H9 (cell line): ENCODE data around the gene SOD3. TPM values are rescaled to one million over a fixed set of nuclear protein-coding genes. Genes with fewer than 3 reads are reported as not detected.

ENCODE experiments used
- DNase-seq: peaks from one replicate; pipeline ENCODE4 v3.0.0-alpha.2; 2017
- H2AFZ ChIP-seq: one replicate; pipeline ENCODE4 v1.6.1; 2013; ENCODE audit warnings: mild to moderate bottlenecking, low read length, control low read depth, moderate library complexity
- H2AK5ac ChIP-seq: 2 replicates; pipeline ENCODE4 v1.6.1; 2013; ENCODE audit warnings: low read length, control low read depth, mixed read lengths; ENCODE audit not compliant: insufficient read length
- H2BK120ac ChIP-seq: one replicate; pipeline ENCODE4 v1.6.1; 2013; ENCODE audit warnings: low read depth, mild to moderate bottlenecking, low read length, control low read depth, inconsistent platforms; ENCODE audit not compliant: poor library complexity, severe bottlenecking
- H2BK12ac ChIP-seq: 2 replicates; pipeline ENCODE4 v1.6.1; 2013; ENCODE audit warnings: low read length, control low read depth, mixed read lengths, low read depth; ENCODE audit not compliant: insufficient read length
- H2BK15ac ChIP-seq: 2 replicates; pipeline ENCODE4 v1.6.1; 2013; ENCODE audit warnings: low read depth, low read length, control low read depth
- H2BK20ac ChIP-seq: one replicate; pipeline ENCODE4 v1.6.1; 2013; ENCODE audit warnings: low read depth, mild to moderate bottlenecking, low read length, control low read depth, inconsistent platforms; ENCODE audit not compliant: poor library complexity, severe bottlenecking
- H2BK5ac ChIP-seq: 2 replicates; pipeline ENCODE4 v1.6.1; 2013; ENCODE audit warnings: low read length, control low read depth, mixed read lengths; ENCODE audit not compliant: insufficient read length
- H3K14ac ChIP-seq: 2 replicates; pipeline ENCODE4 v1.6.1; 2013; ENCODE audit warnings: low read length, control low read depth; ENCODE audit not compliant: insufficient read depth
- H3K18ac ChIP-seq: 2 replicates; pipeline ENCODE4 v1.6.1; 2013; ENCODE audit warnings: low read depth, mild to moderate bottlenecking, mixed read lengths, low read length, control low read depth; ENCODE audit not compliant: insufficient read length
- H3K23ac ChIP-seq: 2 replicates; pipeline ENCODE4 v1.6.1; 2013; ENCODE audit warnings: low read length, control low read depth, mixed read lengths, low read depth; ENCODE audit not compliant: insufficient read length
- H3K23me2 ChIP-seq: 2 replicates; pipeline ENCODE4 v1.6.1; 2013; ENCODE audit warnings: low read depth, mild to moderate bottlenecking, mixed read lengths, low read length, control low read depth; ENCODE audit not compliant: insufficient read length, poor library complexity, severe bottlenecking
- H3K27ac ChIP-seq: 2 replicates; pipeline ENCODE4 v1.5.1; 2013; ENCODE audit warnings: low read length, control low read depth, mixed read lengths, low read depth; ENCODE audit not compliant: insufficient read length
- H3K27me3 ChIP-seq: 2 replicates; pipeline ENCODE4 v1.6.1; 2013; ENCODE audit warnings: low read length, control low read depth, inconsistent platforms; ENCODE audit not compliant: insufficient read depth
- H3K4ac ChIP-seq: 2 replicates; pipeline ENCODE4 v1.6.1; 2013; ENCODE audit warnings: low read depth, mild to moderate bottlenecking, control low read depth, inconsistent platforms, low read length, moderate library complexity
- H3K4me1 ChIP-seq: 2 replicates; pipeline ENCODE4 v1.6.1; 2013; ENCODE audit warnings: low read length, control low read depth, inconsistent platforms; ENCODE audit not compliant: insufficient read depth
- H3K4me2 ChIP-seq: 2 replicates; pipeline ENCODE4 v1.6.1; 2013; ENCODE audit warnings: low read length, control low read depth, mixed read lengths; ENCODE audit not compliant: insufficient read length, insufficient read depth
- H3K56ac ChIP-seq: 2 replicates; pipeline ENCODE4 v1.6.1; 2013; ENCODE audit warnings: low read depth, mild to moderate bottlenecking, mixed read lengths, low read length, control low read depth; ENCODE audit not compliant: insufficient read length
- H3K79me1 ChIP-seq: 2 replicates; pipeline ENCODE4 v1.6.1; 2013; ENCODE audit warnings: low read depth, mild to moderate bottlenecking, moderate library complexity, low read length, control low read depth, inconsistent platforms; ENCODE audit not compliant: insufficient read depth, poor library complexity, severe bottlenecking
- H3K79me2 ChIP-seq: 2 replicates; pipeline ENCODE4 v1.6.1; 2013; ENCODE audit warnings: low read length, control low read depth, inconsistent platforms; ENCODE audit not compliant: insufficient read depth
- H3K9ac ChIP-seq: 2 replicates; pipeline ENCODE4 v1.6.1; 2013; ENCODE audit warnings: low read length, control low read depth, mixed read lengths; ENCODE audit not compliant: insufficient read length; ENCODE audit errors: extremely low read depth
- H3K9me3 ChIP-seq: one replicate; pipeline ENCODE4 v1.6.1; 2013; ENCODE audit warnings: low read depth, low read length, inconsistent platforms; ENCODE audit not compliant: control insufficient read depth
- H3T11ph ChIP-seq: one replicate; pipeline ENCODE4 v1.6.1; 2013; ENCODE audit warnings: mild to moderate bottlenecking, low read length, control low read depth, inconsistent platforms
- H4K20me1 ChIP-seq: one replicate; pipeline ENCODE4 v1.6.1; 2013; ENCODE audit not compliant: control insufficient read depth, insufficient read length, insufficient read depth
- H4K5ac ChIP-seq: 2 replicates; pipeline ENCODE4 v1.6.1; 2013; ENCODE audit warnings: low read depth, mild to moderate bottlenecking, mixed read lengths, low read length, control low read depth; ENCODE audit not compliant: insufficient read length
- H4K8ac ChIP-seq: replicated peaks from 2 replicates; pipeline ENCODE4 v1.6.1; 2013; ENCODE audit warnings: low read length, control low read depth, mixed read lengths, low read depth; ENCODE audit not compliant: insufficient read length
- H4K91ac ChIP-seq: 2 replicates; pipeline ENCODE4 v1.6.1; 2013; ENCODE audit warnings: low read depth, mild to moderate bottlenecking, moderate library complexity, mixed read lengths, low read length, control low read depth; ENCODE audit not compliant: insufficient read length
- H3K27ac Mint-ChIP-seq, 3 experiments: 2 replicates in 2 of 3; 3 replicates in 1 of 3; pipeline ENCODE4 v1.8.0; 2020 to 2021; ENCODE audit warnings: mixed read lengths in 3 of 3, mild to moderate bottlenecking in 1 of 3, moderate library complexity in 1 of 3
- H3K27me3 Mint-ChIP-seq: 2 replicates; pipeline ENCODE4 v1.8.0; 2021; ENCODE audit warnings: low read depth, mild to moderate bottlenecking, moderate library complexity, mixed read lengths
- H3K36me3 Mint-ChIP-seq, 3 experiments: 2 replicates in 2 of 3; 3 replicates in 1 of 3; pipeline ENCODE4 v1.8.0; 2020 to 2021; ENCODE audit warnings: low read depth in 3 of 3, mixed read lengths in 3 of 3; ENCODE audit not compliant: insufficient read depth in 1 of 3
- H3K4me1 Mint-ChIP-seq, 2 experiments: 2 replicates each; pipeline ENCODE4 v1.8.0; 2020; ENCODE audit warnings: mixed read lengths in 2 of 2
- H3K4me3 Mint-ChIP-seq, 2 experiments: 2 replicates in 1 of 2; 3 replicates in 1 of 2; pipeline ENCODE4 v1.8.0; 2020 to 2021; ENCODE audit warnings: mild to moderate bottlenecking in 2 of 2, mixed read lengths in 2 of 2, moderate library complexity in 1 of 2
- H3K9me3 Mint-ChIP-seq, 2 experiments: 2 replicates in 1 of 2; 3 replicates in 1 of 2; pipeline ENCODE4 v1.8.0; 2020; ENCODE audit warnings: mild to moderate bottlenecking in 2 of 2, mixed read lengths in 2 of 2, moderate library complexity in 1 of 2
- CTCF ChIP-seq: fragments of 200-600 bp; sonication (generic); conservative IDR thresholded peaks from 3 replicates; pipeline ENCODE4 v1.8.0; 2021; ENCODE audit warnings: antibody characterized with exemption, mild to moderate bottlenecking
- WGBS: extraction: QIAGEN DNeasy Blood & Tissue Kit; methylation state at CpG from one replicate; pipeline ENCODE4 v1.1.7; 2013; ENCODE audit warnings: missing lambda C conversion rate, low lambda C conversion rate, mixed read lengths; ENCODE audit not compliant: insufficient read length; ENCODE audit errors: extremely low coverage; 5-methylcytosine and 5-hydroxymethylcytosine counted together
- total RNA-seq: library from RNA; stranded (reverse); gene quantifications from 2 replicates; pipeline ENCODE4 v1.2.1, GENCODE V29; 2021

The SOD3 gene
- total RNA-seq, 1 experiment from 2014 or later: 3.3 TPM

GRCh38 chr4:24835696-24836095 lies 40.3 kb downstream of the SOD3 start:
- Mint-ChIP-seq H3K36me3 (no peaks in the 10 kb centered on the region), H3K4me1 (no peaks in the 10 kb centered on the region), H3K4me3 (no peak overlapping the region), H3K27me3 (no peaks in the 10 kb centered on the region), H3K27ac (no peak overlapping the region), H3K9me3 (no peaks in the 10 kb centered on the region)
- no peaks in the 10 kb centered on the region for H3K23me2 ChIP-seq
- H4K8ac ChIP-seq: no peak overlapping the region
- H3K56ac ChIP-seq: no peak overlapping the region
- H2BK120ac ChIP-seq: no peak overlapping the region
- H3K18ac ChIP-seq: no peak overlapping the region
- no peak overlapping the region for H2BK5ac ChIP-seq
- no peaks in the 10 kb centered on the region for H3K27me3 ChIP-seq
- H3K9me3 ChIP-seq: no peaks in the 10 kb centered on the region
- no peak overlapping the region for H4K91ac ChIP-seq
- H2BK20ac ChIP-seq: no peak overlapping the region
- no peak overlapping the region for H4K5ac ChIP-seq
- no peak overlapping the region for H3K23ac ChIP-seq
- no peak overlapping the region for H3K4me2 ChIP-seq
- H3K4ac ChIP-seq: no peak overlapping the region
- no peaks in the 10 kb centered on the region for H4K20me1 ChIP-seq
- H2BK12ac ChIP-seq: no peak overlapping the region
- no peaks in the 10 kb centered on the region for H3K4me1 ChIP-seq
- H3K9ac ChIP-seq: no peak overlapping the region
- H3T11ph ChIP-seq: no peak overlapping the region
- H3K79me2 ChIP-seq: no peaks in the 10 kb centered on the region
- H3K27ac ChIP-seq: no peak overlapping the region
- no peak for DNase-seq
- no peaks in the 10 kb centered on the region for H3K79me1 ChIP-seq
- no peak overlapping the region for H2AK5ac ChIP-seq
- no peak overlapping the region for H3K14ac ChIP-seq
- H2BK15ac ChIP-seq: no peak overlapping the region
- no peak for TF ChIP-seq CTCF
- no peak overlapping the region for H2AFZ ChIP-seq
- WGBS: no CpG with 5 or more reads among the region's 4 CpGs
